DND-41 (cell line): Measurements from ENCODE around the gene ANKMY1.

Experiments
- CTCF ChIP-seq: IDR thresholded peaks from 2 replicates; pipeline ENCODE4 v1.5.1; 2012; ENCODE audit warnings: borderline replicate concordance, low read length, moderate library complexity, mild to moderate bottlenecking; ENCODE audit not compliant: poor library complexity, severe bottlenecking; ENCODE audit errors: extremely low read depth
- EZH2 ChIP-seq: IDR thresholded peaks from 3 replicates; pipeline ENCODE4 v1.6.1; 2012; ENCODE audit warnings: borderline replicate concordance, low read depth, mild to moderate bottlenecking, moderate library complexity, low read length, inconsistent platforms; ENCODE audit not compliant: severe bottlenecking

GRCh38 chr2:240482141-240482540 lies 75.6 kb downstream of the ANKMY1 start:
- no peak for TF ChIP-seq CTCF
- TF ChIP-seq EZH2: no peak
